GM19238 (cell line): Measurements from ENCODE around the gene ABCC3.

ENCODE experiments used
- DNase-seq: peaks from one replicate; pipeline ENCODE4 v3.0.0; 2011; ENCODE audit warnings: low spot score; ENCODE audit not compliant: insufficient read length

Gene ABCC3

DNA sequence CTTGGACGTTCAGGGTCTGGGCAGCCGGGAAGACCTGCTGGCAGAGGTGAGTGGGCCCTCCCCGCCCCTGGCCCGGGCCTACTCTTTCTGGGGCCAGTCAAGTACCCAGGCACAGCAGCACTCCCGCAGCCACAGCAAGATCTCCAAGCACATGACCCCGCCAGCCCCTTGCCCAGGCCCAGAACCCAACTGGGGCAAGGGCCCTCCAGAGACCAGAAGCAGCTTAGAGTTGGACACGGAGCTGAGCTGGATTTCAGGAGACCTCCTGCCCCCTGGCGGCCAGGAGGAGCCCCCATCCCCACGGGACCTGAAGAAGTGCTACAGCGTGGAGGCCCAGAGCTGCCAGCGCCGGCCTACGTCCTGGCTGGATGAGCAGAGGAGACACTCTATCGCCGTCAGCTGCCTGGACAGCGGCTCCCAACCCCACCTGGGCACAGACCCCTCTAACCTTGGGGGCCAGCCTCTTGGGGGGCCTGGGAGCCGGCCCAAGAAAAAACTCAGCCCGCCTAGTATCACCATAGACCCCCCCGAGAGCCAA lies 8.6 kb upstream of the ABCC3 start:
- peak; percentile 75 for DNase-seq

DNA sequence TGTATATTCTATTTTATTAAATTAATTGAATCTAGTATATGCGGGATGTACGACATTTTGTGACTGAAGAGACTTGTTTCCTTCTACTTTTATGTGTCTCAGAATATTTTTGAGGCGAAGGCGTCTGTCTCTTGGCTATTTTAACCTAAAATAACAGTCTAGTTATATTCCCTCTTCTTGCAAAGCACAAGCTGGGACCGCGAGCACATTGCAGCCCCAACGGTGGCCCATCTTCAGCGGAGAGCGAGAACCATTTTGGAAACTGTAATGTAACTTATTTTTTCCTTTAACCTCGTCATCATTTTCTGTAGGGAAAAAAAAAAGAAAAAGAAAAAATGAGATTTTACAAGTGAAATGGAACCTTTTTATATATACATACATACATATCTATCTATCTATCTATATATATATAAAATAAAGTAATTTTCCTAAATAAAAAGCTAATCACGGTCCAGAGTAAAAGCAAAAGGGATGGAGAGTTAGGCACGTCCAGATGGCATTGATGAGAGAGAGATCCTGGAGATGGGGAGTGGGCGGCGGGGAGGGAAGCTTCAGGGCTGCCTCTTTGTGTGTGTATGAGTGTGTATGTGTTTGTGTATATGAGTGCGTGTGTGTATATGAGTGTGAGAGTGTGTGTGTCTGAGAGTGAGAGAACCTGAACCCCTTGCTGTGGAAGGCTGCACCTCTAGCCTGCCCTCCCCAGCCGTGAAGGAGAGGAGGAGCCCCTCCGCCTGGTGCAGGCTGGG lies 7.5 kb upstream of the ABCC3 start:
- no peak for DNase-seq

DNA sequence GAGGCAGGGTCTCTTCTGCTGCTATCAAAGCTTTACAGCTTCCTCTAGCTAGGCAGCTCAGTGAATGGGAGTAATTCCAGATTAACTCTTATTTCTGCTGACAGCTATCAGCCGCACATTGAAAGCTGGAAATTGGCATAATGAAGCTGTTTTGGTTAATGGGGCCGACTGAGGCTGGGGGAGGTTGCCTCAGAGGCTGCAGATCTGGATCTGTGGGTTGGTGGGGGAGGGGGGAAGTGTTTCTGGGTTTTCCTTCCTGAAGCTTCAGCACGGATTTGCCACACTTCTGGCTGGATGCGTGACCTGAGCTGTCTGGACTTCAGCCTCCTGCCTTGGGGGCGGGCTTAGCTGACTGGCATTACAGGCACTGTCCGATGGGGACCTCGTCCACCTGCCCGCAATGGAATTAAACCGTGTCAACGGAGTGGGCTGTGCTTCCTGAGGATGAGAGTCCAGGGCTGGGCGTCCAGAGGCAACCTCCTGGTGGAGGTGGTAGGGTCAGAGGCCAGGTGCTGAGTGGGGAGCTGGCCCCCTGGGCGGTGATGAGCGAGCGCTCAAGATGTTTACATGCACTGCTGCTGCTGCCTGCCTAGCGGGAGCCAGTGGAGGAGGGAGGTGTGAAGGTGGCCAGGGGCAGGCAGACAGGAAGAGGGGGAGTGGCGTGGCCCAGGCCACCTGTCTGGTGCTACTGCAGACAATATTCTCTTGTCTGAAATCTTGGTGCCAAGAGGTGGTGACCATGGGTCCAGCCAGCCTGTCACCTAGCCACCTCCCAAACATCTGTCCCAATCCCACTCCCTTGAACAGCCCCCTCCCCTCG lies 6.7 kb upstream of the ABCC3 start:
- no peak for DNase-seq

DNA sequence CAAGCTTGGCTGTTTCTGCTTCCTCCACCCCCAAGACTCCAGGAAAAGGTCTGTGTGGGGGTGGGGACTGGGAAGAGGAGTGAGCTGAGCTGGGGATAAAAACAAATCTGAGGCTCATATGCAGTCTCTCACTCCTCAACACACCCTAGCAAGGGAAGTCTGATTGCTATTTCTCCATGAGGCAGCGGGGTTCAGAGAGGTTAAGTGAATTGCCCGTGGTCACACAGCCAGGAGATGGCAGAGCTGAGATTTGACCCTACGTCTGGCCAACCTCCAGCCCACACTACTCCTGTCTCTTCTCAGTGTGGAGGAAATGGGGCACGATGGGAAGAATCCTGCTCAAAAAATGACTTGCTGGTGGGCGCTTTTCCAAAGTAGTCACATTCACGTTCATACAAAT lies 4.8 kb upstream of the ABCC3 start:
- DNase-seq = no peak

DNA sequence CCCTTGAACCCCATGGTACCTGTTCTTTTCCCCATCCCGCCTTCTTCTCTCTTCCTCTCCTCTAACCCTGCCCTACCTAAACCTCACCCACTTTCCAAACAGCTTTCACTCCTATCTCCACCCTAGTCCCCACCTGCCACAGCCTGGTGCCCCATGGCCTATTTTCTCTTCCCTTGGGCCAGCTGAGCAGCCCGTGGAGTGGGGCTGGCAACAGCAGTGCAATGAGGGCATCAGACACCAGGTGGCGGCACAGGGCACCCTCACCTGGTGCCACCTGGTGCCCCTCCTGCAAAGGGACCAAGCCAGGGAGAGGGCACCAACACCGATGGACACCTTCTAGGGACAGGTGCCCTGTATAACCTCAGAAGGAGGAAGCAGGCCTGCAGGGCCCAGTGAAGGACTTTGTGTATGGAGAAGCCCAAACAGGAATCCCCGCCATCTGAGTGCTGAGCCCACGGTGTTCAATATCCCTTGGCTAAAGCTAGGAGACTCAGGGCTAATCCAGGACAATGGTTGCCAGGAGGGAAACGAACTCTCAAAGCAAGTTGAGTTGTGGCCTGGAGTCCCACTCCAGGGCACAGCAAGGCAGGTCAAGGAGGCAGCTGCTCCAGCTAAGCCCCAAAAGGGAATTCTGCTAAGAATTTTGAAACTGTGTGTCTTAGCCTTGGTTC lies 4.0 kb upstream of the ABCC3 start:
- peak; percentile 65 for DNase-seq

DNA sequence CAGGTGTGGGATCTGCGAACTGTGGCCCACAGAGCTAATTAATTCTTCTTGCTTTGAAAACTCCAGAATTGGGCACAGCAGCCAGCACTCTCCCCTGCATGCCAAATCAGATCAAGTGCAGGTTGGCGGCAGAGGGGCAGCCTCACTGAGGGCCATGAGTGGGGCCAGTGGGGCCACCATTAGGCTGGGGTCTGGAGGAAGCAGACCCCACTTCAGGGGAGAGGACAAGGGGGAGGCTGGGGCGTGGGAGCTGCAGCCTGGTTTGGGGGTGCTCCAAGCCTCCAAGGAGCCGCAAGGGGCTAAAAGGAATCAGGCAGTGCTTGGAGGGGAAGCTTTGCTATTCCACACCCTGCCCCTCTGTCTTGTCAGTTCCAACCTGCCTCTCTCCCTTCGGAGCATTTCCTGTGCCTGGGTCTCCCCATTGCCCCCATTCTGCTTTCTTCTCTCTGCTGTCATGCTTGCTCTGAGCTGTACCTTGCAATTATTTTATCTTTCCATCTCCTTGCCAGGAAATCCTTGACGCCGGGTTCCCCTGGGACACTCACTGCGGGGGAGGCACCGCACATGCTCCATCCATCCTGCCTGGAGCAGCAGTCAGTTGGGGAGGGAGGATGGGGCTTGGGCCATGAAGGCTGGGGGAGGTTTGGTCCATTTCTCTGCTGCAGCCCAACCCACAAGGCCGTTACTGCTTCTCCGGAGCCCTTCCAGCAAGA lies 3.3 kb upstream of the ABCC3 start:
- DNase-seq = no peak

DNA sequence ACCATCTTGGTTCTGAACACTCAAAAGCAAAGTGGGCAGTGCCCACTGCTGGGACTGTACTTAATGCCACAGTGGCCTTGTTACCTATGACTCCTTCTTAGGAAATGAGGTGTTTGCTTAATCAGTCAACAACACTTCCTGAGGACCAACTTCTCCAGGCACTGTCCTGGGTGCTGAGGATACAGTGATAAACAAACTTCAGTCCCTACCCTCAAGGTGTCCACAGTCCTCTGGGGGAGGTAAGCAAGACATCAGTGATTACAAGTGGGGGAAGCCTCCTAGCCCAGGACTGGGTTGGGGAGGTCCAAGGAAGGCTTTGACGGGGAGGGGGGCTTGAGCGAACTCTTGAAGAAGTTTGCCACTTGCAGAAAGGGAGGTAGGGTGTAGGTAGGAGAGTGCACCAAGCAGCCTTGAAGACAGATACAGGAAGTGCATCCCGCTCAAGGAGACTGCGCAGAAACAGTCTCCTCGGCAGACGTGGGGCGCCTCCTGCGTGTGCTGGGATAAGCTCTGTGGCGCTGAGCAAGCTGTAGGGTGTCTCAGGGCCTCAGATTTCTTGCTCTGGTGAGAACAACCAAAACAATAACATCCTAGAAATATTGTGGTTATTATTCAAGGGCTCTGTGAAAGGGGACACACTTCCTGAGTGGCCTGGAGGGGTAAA lies 2.6 kb upstream of the ABCC3 start:
- DNase-seq = no peak

DNA sequence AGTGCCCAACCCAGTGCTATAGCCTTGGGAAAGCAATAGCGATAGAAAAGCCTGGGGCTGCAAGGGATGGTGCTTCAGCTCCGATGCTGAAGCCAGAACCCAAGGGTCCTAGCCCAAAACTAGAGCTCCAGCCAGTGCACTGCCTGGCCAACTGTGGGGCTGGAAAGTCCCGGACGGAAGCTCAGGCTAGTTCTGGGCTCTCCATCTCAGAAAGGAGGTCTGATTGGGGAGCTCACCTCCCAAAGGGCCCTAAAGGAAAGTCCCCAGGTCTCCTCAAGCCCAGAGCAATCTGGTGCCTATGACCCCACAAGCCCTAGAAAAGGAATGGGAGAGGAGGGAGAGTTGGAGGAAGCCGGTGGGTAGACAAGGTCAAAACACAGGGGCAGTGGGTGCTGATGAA lies 2.0 kb upstream of the ABCC3 start:
- no peak for DNase-seq

DNA sequence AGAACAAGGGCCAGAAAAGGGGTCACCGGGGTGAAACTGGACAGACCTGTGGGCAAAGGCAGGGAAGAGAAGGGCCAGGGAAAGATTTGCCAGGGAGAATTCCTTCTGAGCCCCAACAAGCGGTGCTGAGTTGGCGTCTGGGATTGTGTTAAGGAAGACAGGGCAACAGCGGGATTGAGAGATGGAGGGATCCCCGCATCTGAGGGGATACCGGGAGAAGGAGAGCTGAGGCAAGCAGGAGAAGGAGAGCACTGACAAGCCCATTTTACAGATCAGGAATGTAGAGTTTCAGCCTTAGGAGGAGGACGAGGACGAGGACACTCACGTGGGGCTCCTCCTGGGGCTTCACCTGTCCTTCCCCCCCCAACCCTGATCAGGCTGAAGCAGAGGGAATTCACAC lies 998 bp upstream of the ABCC3 start:
- DNase-seq = no peak

DNA sequence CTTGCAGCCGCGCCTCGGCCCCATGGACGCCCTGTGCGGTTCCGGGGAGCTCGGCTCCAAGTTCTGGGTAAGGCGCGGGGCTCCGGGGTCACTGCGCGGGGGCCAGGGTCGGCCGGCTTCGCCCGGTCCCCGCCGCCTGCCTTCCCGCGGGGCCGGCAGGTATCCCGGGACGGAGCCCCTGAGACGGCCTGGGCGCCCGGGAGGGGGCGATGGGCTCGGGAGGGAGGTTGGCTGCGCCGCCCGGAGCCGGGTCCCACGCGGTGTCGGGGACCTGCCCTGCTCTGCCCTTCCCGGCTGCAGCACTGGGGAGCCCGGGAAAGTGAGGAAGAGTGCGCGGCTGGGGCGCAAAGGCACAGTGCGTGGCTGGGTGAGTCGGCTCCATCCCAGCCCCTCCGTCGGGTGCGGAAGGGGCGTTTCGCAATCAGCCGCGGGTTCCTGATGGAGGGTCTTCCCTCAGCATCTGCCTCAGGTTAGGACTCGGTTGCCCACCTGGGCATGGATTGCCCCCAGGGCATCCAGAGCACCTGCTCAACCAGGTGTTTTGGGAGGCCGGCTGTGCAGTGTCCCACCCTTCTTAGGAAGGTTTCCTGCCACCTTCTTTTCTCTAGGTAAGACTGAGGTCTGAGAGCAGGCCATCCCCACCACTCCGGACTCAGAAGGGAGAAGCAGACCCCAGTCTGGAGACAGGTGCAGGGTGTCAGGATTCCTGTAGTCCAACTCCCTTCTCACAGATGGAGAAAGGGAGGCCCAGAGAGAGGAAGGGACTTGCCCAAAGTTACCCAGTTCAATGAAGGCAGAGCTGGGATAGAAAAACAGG lies 442 bp downstream of the ABCC3 start:
- no peak for DNase-seq

DNA sequence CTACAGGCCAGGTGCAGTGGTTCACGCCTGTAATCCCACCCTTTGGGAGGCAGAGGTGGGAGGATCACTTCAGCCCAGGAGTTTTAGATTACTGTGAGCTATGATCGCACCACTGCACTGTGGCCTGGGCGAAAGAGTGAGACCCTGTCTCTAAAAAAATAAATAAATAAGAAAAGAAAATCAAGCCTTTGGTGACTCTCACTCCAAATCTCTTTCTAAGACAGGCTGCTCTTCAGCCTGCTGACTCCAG lies 976 bp downstream of the ABCC3 start:
- DNase-seq = no peak

DNA sequence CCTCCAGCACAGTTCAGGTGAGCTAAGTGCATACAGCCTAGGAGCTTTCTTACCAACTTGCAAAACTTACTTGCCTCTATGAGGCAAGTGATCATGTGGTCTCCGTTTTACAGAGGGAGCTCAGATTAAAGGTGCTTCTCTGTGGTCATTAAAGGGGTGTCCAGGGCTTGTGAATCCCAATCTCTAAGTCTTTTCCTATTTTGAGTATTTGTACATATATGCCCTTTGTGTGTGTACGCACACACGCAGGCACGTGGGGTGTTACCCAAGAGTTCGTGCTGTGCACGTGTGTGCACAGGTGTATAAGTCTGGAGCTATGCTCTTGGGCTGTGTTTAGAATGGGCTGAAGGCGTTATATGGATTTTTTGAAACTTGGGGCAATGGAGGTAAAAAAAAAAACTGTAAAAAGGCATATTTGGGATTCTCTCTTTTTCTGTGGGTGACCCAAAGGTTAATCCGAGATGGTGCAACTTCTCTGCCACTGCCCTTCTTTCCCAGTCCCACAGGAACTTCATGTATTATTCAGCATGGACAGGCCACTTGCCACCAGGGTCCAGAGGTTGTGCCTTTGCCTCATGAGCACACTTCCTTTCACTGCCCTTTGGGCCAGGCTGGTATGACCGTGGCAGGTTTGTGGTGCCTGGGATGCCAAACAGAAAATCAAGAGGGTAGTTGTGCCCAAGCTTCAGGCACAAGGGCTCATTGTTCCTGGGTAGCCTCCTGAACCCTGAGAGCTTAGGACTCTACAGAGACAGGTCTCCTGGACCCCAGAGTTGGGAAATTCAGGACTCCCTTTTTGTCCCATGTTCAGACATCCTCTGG lies 1.5 kb downstream of the ABCC3 start:
- no peak for DNase-seq

DNA sequence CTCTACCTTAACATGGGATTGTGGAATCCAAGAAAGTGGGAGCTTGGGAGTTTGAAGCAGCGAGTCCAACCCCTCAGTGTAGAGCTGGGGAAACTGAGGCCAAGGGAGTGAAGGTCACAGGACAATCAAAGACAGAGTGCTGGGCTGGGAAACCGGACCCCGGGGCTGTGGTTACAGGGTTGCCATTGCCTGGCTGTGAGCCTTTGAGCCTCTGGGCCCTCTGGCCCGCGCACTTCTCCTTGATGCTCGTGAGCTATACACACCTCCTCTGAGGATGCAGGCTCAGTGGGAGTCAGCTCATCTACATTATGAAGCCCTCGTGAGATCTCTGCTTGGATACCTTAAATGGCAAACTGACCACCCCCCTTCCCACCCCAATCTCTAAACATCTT lies 2.1 kb downstream of the ABCC3 start:
- no peak for DNase-seq

DNA sequence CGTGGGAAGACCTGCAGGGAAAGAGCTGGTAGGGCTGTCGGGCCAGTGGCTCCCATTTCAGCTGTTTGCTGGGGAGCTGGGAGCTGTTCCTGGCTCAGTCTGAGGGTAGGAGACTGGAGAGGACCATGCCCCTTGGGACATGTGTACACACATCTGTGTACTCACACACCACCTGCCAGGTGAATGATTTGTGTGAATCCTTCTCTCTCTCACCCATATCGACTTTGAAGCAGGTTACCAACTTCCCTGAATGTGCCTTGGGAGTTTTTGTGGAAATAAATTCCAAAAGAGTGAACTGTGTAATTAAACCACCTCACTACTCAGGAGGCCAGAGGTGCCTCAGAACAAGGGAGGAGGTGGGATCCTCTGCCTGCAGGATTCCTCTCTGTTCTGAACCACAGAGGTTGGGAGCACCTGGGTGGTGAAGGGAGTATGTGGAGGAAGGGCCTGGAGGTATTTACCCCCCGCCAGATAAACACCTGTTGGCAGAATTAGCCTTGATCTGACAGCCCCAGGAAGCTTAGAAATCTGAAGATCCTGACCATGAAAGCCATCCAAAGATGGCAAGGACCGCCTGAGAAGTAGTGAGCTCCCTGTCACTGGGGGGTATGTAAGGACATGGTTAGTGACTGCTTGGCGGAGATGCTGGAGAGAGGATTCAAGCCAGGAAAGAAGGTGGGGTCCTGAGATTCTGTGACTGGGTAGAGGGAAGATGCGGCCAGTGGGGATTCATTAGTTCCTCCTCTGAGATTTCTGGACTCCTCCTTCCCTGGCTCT lies 3.3 kb downstream of the ABCC3 start:
- no peak for DNase-seq

DNA sequence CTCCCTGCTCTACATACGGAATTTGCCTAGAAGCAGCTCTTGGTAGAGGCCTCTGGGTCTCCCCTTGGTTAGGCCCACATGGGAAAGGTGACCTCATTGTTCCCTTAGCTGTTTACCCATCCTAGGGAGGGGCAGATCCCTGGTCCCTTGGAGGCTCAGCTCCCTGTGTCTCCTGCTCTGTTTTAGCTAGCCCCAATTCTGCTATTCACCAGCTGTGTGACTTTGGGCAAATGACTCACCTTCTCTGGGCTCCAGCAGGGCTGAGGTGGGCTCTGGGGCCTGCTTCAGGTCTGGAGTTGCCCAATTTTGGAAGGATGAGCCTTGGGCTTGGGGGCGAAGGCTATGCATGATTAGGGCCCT lies 3.9 kb downstream of the ABCC3 start:
- no peak for DNase-seq

DNA sequence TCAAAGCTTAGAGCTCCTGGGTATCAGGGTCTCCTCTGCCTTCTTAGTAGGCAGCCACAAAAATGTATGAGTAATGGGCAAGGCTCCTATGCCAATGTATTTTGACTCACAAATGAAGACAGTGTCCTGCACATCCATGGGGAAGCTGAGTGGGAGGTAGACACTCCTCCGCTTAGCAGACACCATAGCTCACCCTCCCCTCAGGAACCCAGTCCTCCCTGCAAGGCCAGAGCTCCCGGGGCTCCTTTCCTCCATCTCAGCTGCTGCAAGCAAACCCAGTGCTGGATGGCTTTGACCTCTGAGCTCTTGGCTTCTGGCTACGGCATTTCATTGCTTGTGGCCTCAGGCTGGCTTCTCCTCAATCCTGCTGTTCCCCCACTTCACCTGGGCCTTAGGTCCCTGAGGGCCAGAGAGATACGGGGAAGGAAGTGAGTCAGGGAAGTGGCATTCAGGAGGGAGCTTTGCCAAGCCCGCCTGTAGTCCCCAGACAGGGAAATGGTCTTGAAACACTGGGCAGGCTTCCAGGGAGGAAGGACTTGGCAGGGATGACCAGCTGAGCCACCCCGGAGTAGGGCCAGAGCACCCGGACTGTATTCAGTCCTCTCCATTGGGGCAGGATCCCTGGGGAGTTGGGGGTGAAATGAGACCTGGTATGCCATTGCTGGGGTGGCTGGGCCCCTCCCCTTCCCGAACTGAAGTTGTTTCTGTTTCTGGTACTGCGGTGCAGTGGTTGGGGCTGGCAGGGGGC lies 4.5 kb downstream of the ABCC3 start:
- DNase-seq = no peak

DNA sequence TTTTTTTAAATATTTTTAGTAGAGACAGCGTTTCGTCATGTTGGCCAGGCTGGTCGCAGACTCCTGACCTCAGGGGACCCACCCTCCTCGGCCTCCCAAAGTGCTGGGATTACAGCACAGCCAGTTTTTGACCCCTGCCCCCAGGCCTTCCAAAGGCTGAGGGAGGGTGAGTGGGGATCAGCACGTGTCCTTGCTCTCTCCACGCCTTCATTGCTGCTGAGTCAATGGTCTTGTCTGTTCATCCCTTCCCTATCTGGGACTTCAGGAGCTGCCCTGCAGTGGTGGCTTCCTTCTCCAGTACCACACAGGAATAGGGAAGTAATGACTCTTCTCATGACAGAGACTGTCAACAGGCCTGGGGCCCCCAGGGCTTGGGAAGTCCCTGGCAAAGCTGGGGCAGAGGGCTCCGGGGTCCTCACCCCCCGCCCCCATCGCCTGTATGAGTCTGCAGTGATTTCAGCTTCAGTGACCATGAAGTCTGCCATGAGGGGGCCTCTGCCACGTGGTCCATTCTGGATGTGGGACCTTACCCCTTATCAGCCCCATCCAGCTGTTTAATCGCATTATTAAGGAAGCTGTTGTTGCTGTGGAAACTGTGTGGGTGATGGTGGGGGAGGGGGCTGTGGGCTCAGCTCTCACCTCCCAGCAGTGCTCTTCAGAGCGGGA lies 6.1 kb downstream of the ABCC3 start:
- DNase-seq = no peak

DNA sequence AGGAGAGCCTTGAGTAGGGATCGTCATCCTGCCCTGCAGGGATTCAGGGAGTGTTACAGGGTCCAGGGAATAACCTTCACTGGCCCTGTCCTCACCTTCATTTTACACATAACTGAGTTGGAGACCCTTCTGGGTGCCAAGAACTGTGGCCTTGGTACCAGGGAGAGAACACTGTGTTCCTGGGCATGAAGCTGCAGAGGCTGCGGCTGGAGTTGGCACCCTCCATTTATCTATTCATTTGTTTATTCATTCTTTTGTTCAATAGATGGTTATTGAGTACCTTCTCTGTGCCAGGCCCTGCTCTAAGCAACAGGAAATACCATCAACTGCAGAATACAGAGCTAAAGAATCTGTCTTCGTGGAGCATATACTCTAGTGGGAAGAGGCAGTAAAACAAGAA lies 6.7 kb downstream of the ABCC3 start:
- no peak for DNase-seq
